GM06990 (cell line): ENCODE measurements around the gene DDR1.

Source experiments
- DNase-seq: peaks from one replicate; pipeline ENCODE4 v3.0.0-alpha.2; 2011; ENCODE audit not compliant: insufficient read length; ENCODE audit errors: extremely low read depth
- H3K27me3 ChIP-seq: replicated peaks from 2 replicates; pipeline ENCODE4 v1.6.0; 2011; ENCODE audit warnings: low read length; ENCODE audit not compliant: control insufficient read depth, insufficient read depth
- H3K36me3 ChIP-seq: 2 replicates; pipeline ENCODE4 v1.5.1; 2011; ENCODE audit warnings: low read length; ENCODE audit not compliant: control insufficient read depth, insufficient read depth
- H3K4me3 ChIP-seq: replicated peaks from 2 replicates; pipeline ENCODE4 v1.5.1; 2011; ENCODE audit warnings: low read depth, mild to moderate bottlenecking, control low read depth, low read length
- TF ChIP-seq, protein P1 (sequence below): IDR thresholded peaks from 2 replicates; pipeline ENCODE4 v1.5.1; 2011; ENCODE audit warnings: low read length, control low read depth, mild to moderate bottlenecking, inconsistent platforms; ENCODE audit not compliant: insufficient read depth, poor library complexity, severe bottlenecking

The DDR1 gene

DNA sequence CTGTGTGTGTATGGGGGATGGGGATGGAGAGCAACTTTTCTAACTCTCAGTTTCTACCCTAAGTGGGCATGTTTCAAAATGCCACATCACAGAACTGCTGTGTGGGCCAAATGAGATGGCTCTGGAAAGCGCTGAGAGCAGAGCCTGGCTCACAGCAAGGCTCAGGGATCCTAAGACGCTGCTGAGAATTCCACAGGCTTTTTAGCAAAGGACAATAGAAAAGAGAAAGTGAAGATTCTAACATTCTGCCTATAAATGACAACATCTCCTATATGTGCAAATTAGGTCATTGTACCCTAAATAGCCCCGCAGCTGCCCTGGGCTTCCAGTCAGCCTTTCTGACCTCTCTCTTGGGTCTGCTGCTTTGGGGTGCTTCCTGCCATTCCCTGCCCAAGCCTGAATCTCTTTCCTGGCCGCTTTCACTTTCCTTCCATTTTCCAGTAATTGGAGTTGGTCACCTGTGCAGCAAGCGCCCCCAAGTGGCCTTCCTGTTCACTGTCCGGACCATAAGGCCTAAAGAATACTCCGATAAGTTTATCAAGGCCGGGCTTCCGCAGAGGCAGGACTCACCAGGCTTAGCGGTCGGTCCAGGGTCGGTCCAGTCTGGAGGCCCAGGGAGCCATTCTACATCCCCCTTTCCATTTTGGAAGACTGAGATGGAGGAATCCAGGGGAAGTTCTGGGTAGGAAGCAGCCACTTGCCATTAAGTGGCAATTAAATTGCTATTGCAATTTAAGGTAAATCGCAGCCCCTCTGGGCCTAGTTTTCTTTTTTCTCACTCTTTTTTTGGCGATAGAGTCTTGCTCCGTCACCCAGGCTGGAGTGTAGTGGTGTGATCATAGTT, 6.7 kb upstream of the DDR1 start:
- peak overlapping the region; percentile 57 for H3K4me3 ChIP-seq
- TF ChIP-seq, protein P1, sequence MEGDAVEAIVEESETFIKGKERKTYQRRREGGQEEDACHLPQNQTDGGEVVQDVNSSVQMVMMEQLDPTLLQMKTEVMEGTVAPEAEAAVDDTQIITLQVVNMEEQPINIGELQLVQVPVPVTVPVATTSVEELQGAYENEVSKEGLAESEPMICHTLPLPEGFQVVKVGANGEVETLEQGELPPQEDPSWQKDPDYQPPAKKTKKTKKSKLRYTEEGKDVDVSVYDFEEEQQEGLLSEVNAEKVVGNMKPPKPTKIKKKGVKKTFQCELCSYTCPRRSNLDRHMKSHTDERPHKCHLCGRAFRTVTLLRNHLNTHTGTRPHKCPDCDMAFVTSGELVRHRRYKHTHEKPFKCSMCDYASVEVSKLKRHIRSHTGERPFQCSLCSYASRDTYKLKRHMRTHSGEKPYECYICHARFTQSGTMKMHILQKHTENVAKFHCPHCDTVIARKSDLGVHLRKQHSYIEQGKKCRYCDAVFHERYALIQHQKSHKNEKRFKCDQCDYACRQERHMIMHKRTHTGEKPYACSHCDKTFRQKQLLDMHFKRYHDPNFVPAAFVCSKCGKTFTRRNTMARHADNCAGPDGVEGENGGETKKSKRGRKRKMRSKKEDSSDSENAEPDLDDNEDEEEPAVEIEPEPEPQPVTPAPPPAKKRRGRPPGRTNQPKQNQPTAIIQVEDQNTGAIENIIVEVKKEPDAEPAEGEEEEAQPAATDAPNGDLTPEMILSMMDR, result peak; percentile 89
- DNase-seq, result peak; percentile 66
- no peaks in the 10 kb centered on the region for H3K36me3 ChIP-seq
- H3K27me3 ChIP-seq, result no peaks in the 10 kb centered on the region

DNA sequence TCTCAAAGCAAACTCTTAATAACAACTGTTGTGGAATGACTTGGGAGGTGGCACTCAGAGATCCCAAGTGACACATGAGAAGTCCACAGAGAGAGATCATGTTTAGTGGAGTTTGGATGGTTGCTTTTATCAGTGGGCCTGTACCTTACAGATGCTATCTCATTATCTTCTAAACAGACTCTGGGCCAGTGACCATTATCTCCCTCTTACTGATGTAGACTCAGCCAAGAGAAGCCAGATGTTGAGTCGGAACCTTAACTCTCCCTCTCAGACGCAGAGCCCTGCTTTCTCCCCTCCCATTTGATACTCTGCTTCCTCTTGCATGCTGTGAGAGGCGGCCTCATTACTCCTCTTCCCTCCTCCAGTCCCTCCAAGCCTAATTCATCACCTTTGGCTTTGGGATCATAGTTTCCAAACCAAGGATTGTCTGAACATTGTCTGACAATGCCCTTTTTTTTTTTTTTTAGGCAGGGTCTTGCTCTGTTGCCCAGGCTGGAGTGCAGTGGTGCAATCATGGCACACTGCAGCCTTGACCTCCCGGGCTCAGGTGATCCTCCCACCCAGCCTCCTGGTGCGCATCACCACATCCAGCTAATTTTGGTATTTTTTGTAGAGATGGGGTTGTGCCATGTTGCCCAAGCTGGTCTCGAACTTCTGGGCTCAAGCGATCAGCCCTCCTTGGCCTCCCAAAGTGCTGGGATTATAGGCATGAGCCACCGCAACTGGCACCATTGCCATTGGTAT, 4.5 kb upstream of the DDR1 start:
- TF ChIP-seq, protein P1, result no peak
- H3K27me3 ChIP-seq, result no peaks in the 10 kb centered on the region
- H3K36me3 ChIP-seq, result no peaks in the 10 kb centered on the region
- H3K4me3 ChIP-seq, result no peak overlapping the region
- no peak for DNase-seq

DNA sequence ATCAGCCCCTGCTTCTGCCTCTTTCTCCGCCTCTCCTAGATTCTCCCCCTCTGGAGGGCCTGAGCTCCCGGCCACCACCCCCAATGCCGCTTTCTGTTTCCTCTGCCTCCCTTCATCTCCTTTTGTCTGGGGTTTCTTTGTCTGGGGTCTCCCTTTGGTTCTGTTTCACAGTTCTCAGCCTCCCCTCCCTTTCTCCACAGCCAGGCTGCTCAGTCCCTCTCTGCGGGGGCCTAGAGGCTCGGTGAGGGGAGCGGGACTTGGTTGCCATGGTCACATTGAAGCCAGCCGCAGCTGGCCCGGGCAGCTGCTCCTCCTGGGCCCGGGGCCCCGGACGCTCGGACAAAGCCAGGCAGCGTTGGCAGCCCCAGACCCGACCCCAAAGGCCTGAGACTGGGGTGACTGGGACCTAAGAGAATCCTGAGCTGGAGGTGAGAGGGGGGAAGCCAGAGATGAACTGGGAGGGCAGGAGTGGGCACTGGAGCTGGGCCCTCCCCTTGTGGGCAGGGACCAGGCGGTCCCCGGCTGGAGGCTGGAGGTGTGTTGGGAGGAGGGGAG, 3.5 kb upstream of the DDR1 start:
- DNase-seq, result no peak
- no peaks in the 10 kb centered on the region for H3K36me3 ChIP-seq
- no peaks in the 10 kb centered on the region for H3K27me3 ChIP-seq
- H3K4me3 ChIP-seq, result no peak overlapping the region
- TF ChIP-seq, protein P1, result no peak

DNA sequence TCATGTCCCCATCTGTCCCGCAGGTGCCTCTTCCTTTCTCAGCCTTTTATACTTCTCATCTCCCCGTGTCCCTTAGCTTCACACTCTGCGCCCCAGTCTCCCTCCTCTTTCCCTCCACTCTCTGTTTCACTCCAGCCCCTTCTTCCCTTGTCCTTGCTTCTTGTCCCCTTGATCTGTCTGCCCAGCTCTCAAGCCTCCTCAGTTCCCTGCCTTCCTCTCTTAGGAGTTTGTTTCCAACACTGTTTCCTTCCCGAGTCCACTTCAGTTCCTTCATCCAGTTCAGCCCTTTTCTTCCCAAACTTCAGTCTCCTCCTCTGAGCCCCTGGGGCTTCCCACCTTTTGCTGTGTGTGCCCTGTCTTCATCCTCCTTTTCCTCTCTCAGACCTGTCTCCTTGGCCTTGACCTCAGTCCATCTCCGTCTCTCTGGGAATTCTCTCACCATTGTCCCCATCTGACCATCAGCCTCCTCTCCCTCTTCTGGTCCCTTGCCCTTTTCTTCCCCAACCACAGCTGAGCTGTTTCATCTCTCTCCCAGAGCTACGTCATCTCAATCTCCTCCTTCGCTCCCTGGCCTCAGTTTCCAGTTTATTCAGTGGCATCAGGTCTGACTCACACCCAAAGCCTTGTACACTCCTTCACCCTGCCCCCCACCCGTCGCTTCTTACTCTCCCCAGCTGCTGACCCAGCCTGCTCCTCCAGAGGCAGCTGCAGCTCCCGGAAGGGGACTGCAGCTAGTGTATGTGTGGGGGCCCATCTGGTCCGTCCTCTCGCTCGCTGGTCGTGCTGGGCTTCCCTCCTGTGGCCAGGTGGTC, 2.7 kb upstream of the DDR1 start:
- DNase-seq, result no peak
- Histone ChIP-seq H3K4me3 (no peak overlapping the region), H3K27me3 (no peaks in the 10 kb centered on the region), H3K36me3 (no peaks in the 10 kb centered on the region)
- TF ChIP-seq, protein P1, result no peak

DNA sequence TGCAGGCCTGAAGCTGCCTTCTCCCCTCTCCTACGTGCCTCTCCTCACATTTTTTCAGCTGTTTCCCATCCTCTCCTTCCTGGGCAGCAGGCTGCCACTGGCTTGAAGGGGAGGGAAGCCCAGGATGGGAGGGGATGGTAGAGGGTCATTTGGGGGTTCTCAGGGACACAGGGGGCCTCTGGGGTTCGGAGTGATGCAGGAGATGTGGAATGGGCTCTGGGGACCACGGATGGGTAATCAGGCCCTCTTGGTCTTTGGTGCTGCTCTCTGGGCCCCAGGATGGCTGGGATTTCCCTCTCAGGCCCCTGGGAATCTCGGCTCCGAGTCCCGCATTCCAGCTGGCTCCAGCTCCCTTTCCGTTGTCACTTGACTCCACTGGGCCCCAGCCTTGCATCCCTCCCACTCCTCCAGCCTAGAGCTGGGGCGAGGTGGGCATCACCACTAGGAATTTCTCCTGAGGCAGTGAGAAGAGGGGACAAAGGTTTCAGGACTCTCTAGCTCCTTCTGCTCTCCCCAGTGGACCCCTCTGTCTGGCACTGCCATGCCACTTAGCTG, 2.0 kb upstream of the DDR1 start:
- TF ChIP-seq, protein P1, result no peak
- Histone ChIP-seq H3K4me3 (no peak overlapping the region), H3K36me3 (no peaks in the 10 kb centered on the region), H3K27me3 (no peaks in the 10 kb centered on the region)
- no peak for DNase-seq
